ENCODE measurements around the gene APOL6.

- TF ChIP-seq EZH2phosphoT487 (IDR thresholded peaks at IDR 0.05; ENCODE audit: insufficient read depth, low read depth): no peak
- TF ChIP-seq EZH2 (IDR thresholded peaks at IDR 0.05; ENCODE audit: insufficient read depth, poor library complexity, severe bottlenecking): no peak
Observed at GRCh38 chr22:35619336-35620094, 28.7 kb upstream of the APOL6 start.
